Left lung (tissue), 10 donors: ENCODE data around the gene HSPA12A. TPM values are rescaled to one million over a fixed set of nuclear protein-coding genes. Genes with fewer than 3 reads are reported as not detected.

Source experiments
- ATAC-seq: fragments of 200-7000 bp; cut with Tn5 transposase; one replicate; pipeline ENCODE4 v1.9.1; 2020; ENCODE audit warnings: moderate library complexity
- DNase-seq, 4 donors: peaks; one replicate each; pipeline ENCODE4 v3.0.0-alpha.2; 2013 to 2020
- H3K27ac ChIP-seq, 2 donors: fragments of 200-600 bp; sonication (generic) in 1 of 2; one replicate each; pipeline versions ENCODE4 v1.5.0 to v1.8.0; 2020 to 2021
- H3K27me3 ChIP-seq, 2 donors: fragments of 200-600 bp; sonication (generic) in 1 of 2; one replicate each; pipeline versions ENCODE4 v1.5.0 to v1.8.0; 2020 to 2021
- H3K36me3 ChIP-seq, 2 donors: fragments of 200-600 bp; sonication (generic) in 1 of 2; one replicate each; pipeline versions ENCODE4 v1.5.0 to v1.8.0; 2020 to 2021
- H3K4me1 ChIP-seq, 2 donors: fragments of 200-600 bp; one replicate each; pipeline ENCODE4 v1.8.0; 2021
- H3K4me3 ChIP-seq, 2 donors: fragments of 200-600 bp; sonication (generic) in 1 of 2; one replicate each; pipeline versions ENCODE4 v1.5.0 to v1.8.0; 2020 to 2021; ENCODE audit warnings: mild to moderate bottlenecking in 1 of 2
- H3K9me3 ChIP-seq, 2 donors: fragments of 200-600 bp; sonication (generic) in 1 of 2; one replicate each; pipeline versions ENCODE4 v1.5.0 to v1.8.0; 2020 to 2021
- intact Hi-C, 2 donors: fragments of 100-400 bp; cut with DNase I; formaldehyde crosslinking; loops; one replicate each; pipeline versions ENCODE4 v1.11.2 to v1.14.2; 2022
- polyA plus RNA-seq, 6 donors: library from polyadenylated mRNA; unstranded; fragments of 120-200 nt; gene quantifications; one replicate each; pipeline ENCODE4 v1.2.1, GENCODE V29; 2013; ENCODE audit not compliant: insufficient read length in 6 of 6
- total RNA-seq, 2 donors: library from RNA; stranded (reverse); fragmentation: NEBNext Ultra II Directional; extraction: Animal tissue kit (Norgen Biotek cat#: 25700); gene quantifications; one replicate each; pipeline ENCODE4 v1.2.1, GENCODE V29; 2021
- TF ChIP-seq, protein P1 (sequence below), 2 donors: fragments of 200-600 bp; sonication (generic) in 1 of 2; IDR thresholded peaks; one replicate each; pipeline versions ENCODE4 v1.5.0 to v1.8.0; 2021; ENCODE audit warnings: antibody characterized with exemption in 2 of 2
- donor health status: DM: no; HTN: yes; CAD: no.
- donor health status: DM: no; HTN: no; CAD: no.

Gene HSPA12A
- total and polyA plus RNA-seq, 8 donors: 9.1 to 13.5 (median 12.0) TPM

DNA sequence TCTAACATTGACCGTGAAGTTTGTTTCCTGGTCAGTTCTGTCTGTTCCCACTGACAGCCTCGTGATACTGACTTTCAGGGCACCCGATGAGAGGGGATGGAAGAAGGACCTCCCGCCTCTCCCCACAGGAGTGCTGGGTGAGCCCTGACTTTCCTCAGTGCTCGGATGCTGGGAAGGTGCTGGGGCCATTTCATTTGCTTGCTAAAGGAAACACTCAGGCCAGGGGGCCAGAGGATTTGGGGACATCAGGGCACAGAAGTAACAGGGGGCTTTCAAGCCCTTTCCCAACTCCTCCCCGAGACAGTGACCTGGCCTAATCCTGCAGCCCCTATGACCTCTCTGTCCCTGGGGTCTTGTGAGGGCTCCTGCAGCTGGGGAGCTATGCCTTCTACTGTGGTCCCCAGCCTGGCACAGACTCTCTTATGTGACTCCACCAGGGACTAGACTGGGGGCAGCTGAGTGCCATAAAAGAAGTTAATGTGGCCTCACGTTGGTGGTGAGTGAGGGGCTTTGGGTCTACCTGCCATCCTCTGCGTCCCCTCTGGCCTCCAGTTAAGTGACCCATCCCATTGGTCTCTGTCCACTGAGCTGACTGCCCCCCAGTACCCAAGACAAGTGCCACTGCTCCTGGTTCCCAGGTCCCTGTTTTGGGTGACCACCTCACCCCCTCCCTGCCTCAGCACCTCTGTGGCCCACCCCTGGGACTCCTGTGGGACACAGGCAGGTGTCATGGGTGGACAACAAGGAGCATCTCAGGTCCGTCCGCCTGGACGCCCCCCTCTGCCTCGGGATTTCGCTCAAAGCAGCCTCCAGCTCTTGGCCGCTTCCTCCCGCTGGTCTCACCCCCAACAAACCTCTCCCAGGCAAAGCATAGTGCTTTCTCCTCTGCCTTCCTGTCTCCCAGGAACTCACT, 33.4 kb upstream of the HSPA12A start:
- DNase-seq: no peak

GRCh38 chr10:116774728-116775151, 32.4 kb upstream of the HSPA12A start:
- intact Hi-C loops: no loop called here
- Histone ChIP-seq H3K27ac (no peak overlapping the region), H3K36me3 (no peaks in the 10 kb centered on the region), H3K4me3 (no peak overlapping the region), H3K9me3 (no peaks in the 10 kb centered on the region), H3K27me3 (no peaks in the 10 kb centered on the region), H3K4me1 (no peaks in the 10 kb centered on the region)
- ATAC-seq (no peak), DNase-seq (no peak)
- TF ChIP-seq, protein P1, sequence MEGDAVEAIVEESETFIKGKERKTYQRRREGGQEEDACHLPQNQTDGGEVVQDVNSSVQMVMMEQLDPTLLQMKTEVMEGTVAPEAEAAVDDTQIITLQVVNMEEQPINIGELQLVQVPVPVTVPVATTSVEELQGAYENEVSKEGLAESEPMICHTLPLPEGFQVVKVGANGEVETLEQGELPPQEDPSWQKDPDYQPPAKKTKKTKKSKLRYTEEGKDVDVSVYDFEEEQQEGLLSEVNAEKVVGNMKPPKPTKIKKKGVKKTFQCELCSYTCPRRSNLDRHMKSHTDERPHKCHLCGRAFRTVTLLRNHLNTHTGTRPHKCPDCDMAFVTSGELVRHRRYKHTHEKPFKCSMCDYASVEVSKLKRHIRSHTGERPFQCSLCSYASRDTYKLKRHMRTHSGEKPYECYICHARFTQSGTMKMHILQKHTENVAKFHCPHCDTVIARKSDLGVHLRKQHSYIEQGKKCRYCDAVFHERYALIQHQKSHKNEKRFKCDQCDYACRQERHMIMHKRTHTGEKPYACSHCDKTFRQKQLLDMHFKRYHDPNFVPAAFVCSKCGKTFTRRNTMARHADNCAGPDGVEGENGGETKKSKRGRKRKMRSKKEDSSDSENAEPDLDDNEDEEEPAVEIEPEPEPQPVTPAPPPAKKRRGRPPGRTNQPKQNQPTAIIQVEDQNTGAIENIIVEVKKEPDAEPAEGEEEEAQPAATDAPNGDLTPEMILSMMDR (IDR thresholded peaks at IDR 0.05): no peak

More for the DNA sequence above, 33.4 kb upstream of the HSPA12A start:
- TF ChIP-seq, protein P1 (IDR thresholded peaks at IDR 0.05): no peak
- intact Hi-C loops: no loop called here
- Histone ChIP-seq H3K27ac (no peak overlapping the region), H3K9me3 (no peaks in the 10 kb centered on the region), H3K4me1 (no peaks in the 10 kb centered on the region), H3K36me3 (no peaks in the 10 kb centered on the region), H3K4me3 (no peak overlapping the region), H3K27me3 (no peaks in the 10 kb centered on the region)
- no peak for ATAC-seq

DNA sequence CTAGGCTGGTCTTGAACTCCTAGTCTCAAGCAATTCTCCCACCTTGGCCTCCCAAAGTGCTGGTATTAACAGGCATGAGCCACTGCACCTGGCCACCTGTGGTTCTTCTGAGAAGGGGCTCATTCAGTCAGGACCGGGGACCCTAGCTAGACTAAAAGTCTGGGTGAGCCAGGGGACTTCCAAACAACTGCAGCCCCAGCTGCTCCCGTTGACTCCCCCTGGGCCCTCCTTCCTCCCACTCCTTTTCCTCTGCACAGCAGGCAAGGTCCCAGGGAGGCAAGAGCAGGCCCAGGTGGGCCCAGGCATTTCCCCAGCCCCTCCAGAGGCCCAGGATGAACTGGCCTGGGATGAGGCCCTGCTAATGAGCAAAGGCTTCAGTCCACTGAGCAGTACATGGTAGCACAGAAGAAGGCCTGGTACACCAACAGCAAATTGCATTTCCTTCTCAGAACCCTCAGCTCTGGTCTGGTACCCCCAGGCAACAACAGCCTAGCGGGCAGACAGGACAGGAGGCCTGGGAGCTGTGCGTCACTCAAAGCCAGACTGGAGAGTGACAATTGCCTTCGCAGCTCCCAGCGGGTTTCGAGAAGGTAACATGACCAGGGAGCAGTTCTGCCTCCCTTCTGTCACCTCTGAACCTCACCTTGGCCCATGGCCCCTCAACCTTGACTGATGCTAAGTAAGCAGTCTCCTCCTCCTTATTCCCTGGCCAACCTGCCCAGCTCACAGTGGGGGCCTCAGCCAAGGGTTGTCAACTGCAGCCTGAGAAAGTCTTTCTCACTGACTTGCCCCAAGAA, 30.7 kb upstream of the HSPA12A start:
- intact Hi-C loops: no loop called here
- H3K4me3 ChIP-seq: no peak overlapping the region

DNA sequence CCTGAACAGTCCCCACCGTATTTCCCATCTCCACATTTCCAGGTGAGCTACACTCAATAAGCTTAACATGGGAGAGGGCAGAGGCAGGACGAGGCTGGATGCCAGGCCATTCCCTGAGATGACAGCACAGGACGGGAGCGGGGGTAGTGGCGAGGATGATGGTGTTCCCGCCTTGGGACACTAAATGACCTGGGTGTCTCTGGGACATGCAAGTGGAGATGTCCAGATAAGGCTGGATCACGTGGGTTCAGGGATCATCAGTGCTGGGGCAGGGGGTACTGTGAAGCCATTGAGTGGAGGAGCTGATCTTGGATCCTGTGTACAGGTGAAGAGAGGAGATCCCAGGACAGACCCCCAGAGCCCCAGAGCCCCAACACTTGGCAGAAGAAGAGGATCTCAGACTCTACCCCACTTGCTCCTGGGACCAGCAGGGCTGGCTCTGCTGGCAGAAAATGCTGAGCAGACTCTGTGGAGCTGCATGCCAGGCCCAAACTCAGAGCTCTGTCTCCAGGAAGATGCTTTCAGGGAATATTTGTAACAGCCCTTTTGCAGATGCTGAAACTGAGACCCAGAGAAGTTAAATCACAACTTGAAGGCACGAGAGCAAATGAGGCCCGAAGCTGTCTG, 29.7 kb upstream of the HSPA12A start:
- TF ChIP-seq, protein P1 (IDR thresholded peaks at IDR 0.05): no peak
- Histone ChIP-seq H3K4me3 (no peak overlapping the region), H3K27me3 (peaks cover 0 to 9% of the 10 kb centered on the region in 2 donors), H3K36me3 (no peaks in the 10 kb centered on the region), H3K27ac (no peak overlapping the region), H3K9me3 (no peaks in the 10 kb centered on the region), H3K4me1 (no peaks in the 10 kb centered on the region)
- ATAC-seq: no peak
- intact Hi-C loops: no loop called here
- no peak for DNase-seq

More for the DNA sequence above, 30.7 kb upstream of the HSPA12A start:
- no peaks in the 10 kb centered on the region for H3K9me3 ChIP-seq
- no peaks in the 10 kb centered on the region for H3K4me1 ChIP-seq
- DNase-seq: no peak
- ATAC-seq: no peak
- TF ChIP-seq, protein P1 (IDR thresholded peaks at IDR 0.05): no peak
- H3K27ac ChIP-seq: no peak overlapping the region
- H3K27me3 ChIP-seq: no peaks in the 10 kb centered on the region
- no peaks in the 10 kb centered on the region for H3K36me3 ChIP-seq
